Measurements from ENCODE around the gene TOP2A.

GRCh38 chr17:40352779-40353394 is 64.8 kb downstream of the TOP2A start:
- no peak for TF ChIP-seq CTCF (IDR thresholded peaks at IDR 0.05)
- TF ChIP-seq POLR2A (IDR thresholded peaks at IDR 0.05) = no peak
